Renal pelvis (tissue), 12 donors: ENCODE results near the gene TXNRD1. TPM values are rescaled to one million over a fixed set of nuclear protein-coding genes. Genes with fewer than 3 reads are reported as not detected.
A peak's percentile ranks its signal among the peaks of the same experiment; 100 is the strongest.
"Not testable (repeated sequence)": the region's sequence is repeated elsewhere in the genome, so short reads cannot be mapped to it uniquely, and the experiment has no call there.

Source experiments
- DNase-seq: peaks from one replicate; pipeline ENCODE4 v3.0.0-alpha.2; 2013
- long read RNA-seq, 16 experiments: transcript quantifications; one replicate each; lab custom pipeline, GENCODE V29; 2026
- polyA plus RNA-seq, 3 donors: library from polyadenylated mRNA; unstranded; fragments of 120-200 nt; gene quantifications; one replicate each; pipeline ENCODE4 v1.2.1, GENCODE V29; 2013; ENCODE audit not compliant: insufficient read length in 3 of 3

Gene TXNRD1
- 10 to 100 TPM; 60.2 to 61.5 (median 61.4) TPM for polyA plus RNA-seq
- long read RNA-seq, donor 1, transcript TXNRD1-205 (15 exons, 3,930 nt) = major isoform, 6 of 6 reads
- long read RNA-seq, donor 1, partial matches to known transcripts = 0 of 6 reads
- long read RNA-seq, donor 1, other reads (novel, unspliced or antisense) = 0 of 6 reads
- long read RNA-seq, donor 2, partial matches to known transcripts = 0 of 6 reads
- long read RNA-seq, donor 2, other reads (novel, unspliced or antisense) = 0 of 6 reads
- long read RNA-seq, donor 3, transcript TXNRD1-205 (15 exons, 3,930 nt) = major isoform, 6 of 8 reads
- long read RNA-seq, donor 3, partial matches to known transcripts = 0 of 8 reads
- long read RNA-seq, donor 3, other reads (novel, unspliced or antisense) = 0 of 8 reads
- long read RNA-seq, donor 4, transcript TXNRD1-205 (15 exons, 3,930 nt) = major isoform, 6 of 9 reads
- long read RNA-seq, donor 4, partial matches to known transcripts = 0 of 9 reads
- long read RNA-seq, donor 4, other reads (novel, unspliced or antisense) = 0 of 9 reads
- long read RNA-seq, donor 5, partial matches to known transcripts = 0 of 1 reads
- long read RNA-seq, donor 5, other reads (novel, unspliced or antisense) = 0 of 1 reads
- long read RNA-seq, donor 6, partial matches to known transcripts = 5 of 9 reads
- long read RNA-seq, donor 6, other reads (novel, unspliced or antisense) = 0 of 9 reads
- long read RNA-seq, donor 7, transcript TXNRD1-205 (15 exons, 3,930 nt) = major isoform, 7 of 9 reads
- long read RNA-seq, donor 7, partial matches to known transcripts = 0 of 9 reads
- long read RNA-seq, donor 7, other reads (novel, unspliced or antisense) = 0 of 9 reads
- long read RNA-seq, donor 8, partial matches to known transcripts = 0 of 2 reads
- long read RNA-seq, donor 8, other reads (novel, unspliced or antisense) = 0 of 2 reads
- long read RNA-seq, donor 9, transcript TXNRD1-205 (15 exons, 3,930 nt) = major isoform, 5 of 7 reads
- long read RNA-seq, donor 9, partial matches to known transcripts = 0 of 7 reads
- long read RNA-seq, donor 9, other reads (novel, unspliced or antisense) = 0 of 7 reads
- long read RNA-seq, donor 10, partial matches to known transcripts = 0 of 6 reads
- long read RNA-seq, donor 10, other reads (novel, unspliced or antisense) = 0 of 6 reads
- long read RNA-seq, donor 11, transcript TXNRD1-205 (15 exons, 3,930 nt) = major isoform, 7 of 8 reads
- long read RNA-seq, donor 11, partial matches to known transcripts = 0 of 8 reads
- long read RNA-seq, donor 11, other reads (novel, unspliced or antisense) = 0 of 8 reads
- long read RNA-seq, donor 12, transcript TXNRD1-205 (15 exons, 3,930 nt) = major isoform, 10 of 12 reads
- long read RNA-seq, donor 12, partial matches to known transcripts = 0 of 12 reads
- long read RNA-seq, donor 12, other reads (novel, unspliced or antisense) = 0 of 12 reads
- long read RNA-seq, donor 13, partial matches to known transcripts = 0 of 3 reads
- long read RNA-seq, donor 13, other reads (novel, unspliced or antisense) = 0 of 3 reads
- long read RNA-seq, donor 14 = 0 reads
- long read RNA-seq, donor 15, transcript TXNRD1-205 (15 exons, 3,930 nt) = major isoform, 5 of 6 reads
- long read RNA-seq, donor 15, partial matches to known transcripts = 0 of 6 reads
- long read RNA-seq, donor 15, other reads (novel, unspliced or antisense) = 0 of 6 reads
- long read RNA-seq, donor 16, transcript TXNRD1-205 (15 exons, 3,930 nt) = major isoform, 6 of 6 reads
- long read RNA-seq, donor 16, partial matches to known transcripts = 0 of 6 reads
- long read RNA-seq, donor 16, other reads (novel, unspliced or antisense) = 0 of 6 reads

- peak; percentile 80 for DNase-seq
Measured at GRCh38 chr12:104215638-104216297, at the start of gene TXNRD1. TXNRD1 (plus strand) TSS chr12:104215779; CDS start chr12:104215803, 24 bp downstream.

- no peak for DNase-seq
Measured at GRCh38 chr12:104165801-104166200, 49.8 kb upstream of the TXNRD1 start.

- DNase-seq = no peak
Measured at GRCh38 chr12:104166465-104166864, 49.1 kb upstream of the TXNRD1 start.

GRCh38 chr12:104167519-104168458 is 47.8 kb upstream of the TXNRD1 start:
- no peak for DNase-seq

- DNase-seq = no peak
Measured at GRCh38 chr12:104168596-104168995, 47.0 kb upstream of the TXNRD1 start.

- no peak for DNase-seq
Measured at GRCh38 chr12:104171785-104172569, 43.6 kb upstream of the TXNRD1 start.

- no peak for DNase-seq
Measured at GRCh38 chr12:104172570-104172947, 43.0 kb upstream of the TXNRD1 start.

GRCh38 chr12:104173804-104174203 is 41.8 kb upstream of the TXNRD1 start:
- not testable (repeated sequence) for DNase-seq

GRCh38 chr12:104175726-104176247 is 39.8 kb upstream of the TXNRD1 start:
- no peak for DNase-seq

- DNase-seq = no peak
Measured at GRCh38 chr12:104177336-104177662, 38.3 kb upstream of the TXNRD1 start.

- no peak for DNase-seq
Measured at GRCh38 chr12:104177663-104178501, 37.7 kb upstream of the TXNRD1 start.

GRCh38 chr12:104180374-104180773 is 35.2 kb upstream of the TXNRD1 start:
- DNase-seq = no peak

GRCh38 chr12:104181313-104181712 is 34.3 kb upstream of the TXNRD1 start:
- DNase-seq = no peak

GRCh38 chr12:104182144-104182543 is 33.4 kb upstream of the TXNRD1 start:
- no peak for DNase-seq

- DNase-seq = no peak
Measured at GRCh38 chr12:104182621-104183378, 32.8 kb upstream of the TXNRD1 start.

- DNase-seq = no peak
Measured at GRCh38 chr12:104183443-104183842, 32.1 kb upstream of the TXNRD1 start.
